ENCODE measurements around the gene APCDD1. TPM values are rescaled to one million over a fixed set of nuclear protein-coding genes. Genes with fewer than 3 reads are reported as not detected.

The APCDD1 gene
- total and polyA plus RNA-seq, 2 of the 13 experiments (the other 11 are each of a cell fraction or from before 2014, with no cell fraction given) = 2.1 to 8.6 TPM

- TF ChIP-seq ZNF503 (CRISPR knock-in tag; IDR thresholded peaks at IDR 0.05) = no peak
These were observed 2.3 kb downstream of the APCDD1 start (continued) for GRCh38 chr18:10456718-10457117.

GRCh38 chr18:10457128-10457527, 2.7 kb downstream of the APCDD1 start:
- Histone ChIP-seq H3K36me3 (replicated peaks in 1 of 2; ENCODE audit: control insufficient read depth in 1 of 2, insufficient read depth in 2 of 2, low read length in 2 of 2) (no peaks in the 10 kb centered on the region), H4K20me1 (ENCODE audit: insufficient read depth, low read length) (no peaks in the 10 kb centered on the region), H3K4me1 (ENCODE audit: insufficient read depth, low read length) (peaks cover 45% of the 10 kb centered on the region), H3K4me3 (replicated peaks in 1 of 3; ENCODE audit: insufficient read depth in 1 of 3, low read depth in 2 of 3, low read length in 3 of 3) (no peak overlapping the region), H3K9ac (ENCODE audit: insufficient read depth, low read depth, low read length) (no peak overlapping the region), H3K4me2 (ENCODE audit: low read depth, low read length) (peak overlapping the region; percentile 91; the same call in 1 of the 2 replicates), H3K9me3 (ENCODE audit: low read length) (no peaks in the 10 kb centered on the region), H3K79me2 (ENCODE audit: insufficient read depth, low read length) (no peaks in the 10 kb centered on the region), H3K27me3 (ENCODE audit: control insufficient read depth in 1 of 2, insufficient read depth in 2 of 2, low read length in 2 of 2) (peaks cover 2 to 27% of the 10 kb centered on the region in 2 experiments; a peak in 3 of 5 replicates), H2AFZ (ENCODE audit: low read length) (no peak overlapping the region), H3K27ac (ENCODE audit: extremely low read length, insufficient read depth, low read length) (no peak overlapping the region)
- intact Hi-C loops (cut with micrococcal nuclease; ENCODE audit: unreplicated experiment) (no loop called here), in situ Hi-C loops (cut with HindIII; ENCODE audit: extremely low pct_ligation_motif_present, low pct_unique_long_range_greater_than_20kb) (no loop called here)
- ATAC-seq (no peak), DNase-seq (ENCODE audit: low spot score) (no peak), FAIRE-seq (no peak)
- BruUV-seq (replicated peaks) = no TSS peak
- CTCF ChIA-PET (ENCODE audit: low intra/inter-chr PET ratio, low total read pairs) = no interaction called here
- TF ChIP-seq ZNF326 (CRISPR knock-in tag; IDR thresholded peaks at IDR 0.05; ENCODE audit: borderline replicate concordance) = no peak
- no peak for TF ChIP-seq NCOA2 (CRISPR knock-in tag; IDR thresholded peaks at IDR 0.05)
- no peak for TF ChIP-seq ZNF136 (CRISPR knock-in tag; IDR thresholded peaks at IDR 0.05; ENCODE audit: low read depth)
- POLR2A ChIA-PET = no interaction called here
- 95% methylated on average over 2 of the region's 2 CpGs for WGBS (ENCODE audit: low lambda C conversion rate)

GRCh38 chr18:10457767-10458166, 3.3 kb downstream of the APCDD1 start:
- 70% methylated on average over 2 of the region's 2 CpGs for WGBS (ENCODE audit: low lambda C conversion rate)
- FAIRE-seq (no peak), ATAC-seq (no peak), DNase-seq (ENCODE audit: low spot score) (no peak)
- no peak overlapping the region for H3K4me2 ChIP-seq (ENCODE audit: low read depth, low read length)
- no peaks in the 10 kb centered on the region for H3K9me3 ChIP-seq (ENCODE audit: low read length)
- intact Hi-C loops (cut with micrococcal nuclease; ENCODE audit: unreplicated experiment) = no loop called here
- H3K79me2 ChIP-seq (ENCODE audit: insufficient read depth, low read length) = no peaks in the 10 kb centered on the region
- no peaks in the 10 kb centered on the region for H3K36me3 ChIP-seq (replicated peaks in 1 of 2; ENCODE audit: control insufficient read depth in 1 of 2, insufficient read depth in 2 of 2, low read length in 2 of 2)
- H3K4me1 ChIP-seq (ENCODE audit: insufficient read depth, low read length) = peaks cover 48% of the 10 kb centered on the region
- ChIA-PET POLR2A (no interaction called here), CTCF (ENCODE audit: low intra/inter-chr PET ratio, low total read pairs) (no interaction called here)
- in situ Hi-C loops (cut with HindIII; ENCODE audit: extremely low pct_ligation_motif_present, low pct_unique_long_range_greater_than_20kb) = no loop called here
- H3K27ac ChIP-seq (ENCODE audit: extremely low read length, insufficient read depth, low read length) = no peak overlapping the region
- no peaks in the 10 kb centered on the region for H4K20me1 ChIP-seq (ENCODE audit: insufficient read depth, low read length)
- no TSS peak for BruUV-seq (replicated peaks)
- peaks cover 2 to 27% of the 10 kb centered on the region in 2 experiments; a peak in 3 of 5 replicates for H3K27me3 ChIP-seq (ENCODE audit: control insufficient read depth in 1 of 2, insufficient read depth in 2 of 2, low read length in 2 of 2)
- H2AFZ ChIP-seq (ENCODE audit: low read length) = no peak overlapping the region
- no peak overlapping the region for H3K4me3 ChIP-seq (replicated peaks in 1 of 3; ENCODE audit: insufficient read depth in 1 of 3, low read depth in 2 of 3, low read length in 3 of 3)
- no peak overlapping the region for H3K9ac ChIP-seq (ENCODE audit: insufficient read depth, low read depth, low read length)
- TF ChIP-seq ZNF562 (CRISPR knock-in tag; IDR thresholded peaks at IDR 0.05; ENCODE audit: borderline replicate concordance) = no peak
- no peak for TF ChIP-seq BCLAF1 (IDR thresholded peaks at IDR 0.05)
- no peak for TF ChIP-seq ZNF619 (CRISPR knock-in tag; IDR thresholded peaks at IDR 0.05)
- TF ChIP-seq ZNF883 (CRISPR knock-in tag; IDR thresholded peaks at IDR 0.05; ENCODE audit: not compliant biosample characterization) = no peak
- no peak for TF ChIP-seq RBM22 (optimal IDR thresholded peaks at IDR 0.05; ENCODE audit: low read length)
- no peak for TF ChIP-seq TSC22D2 (CRISPR knock-in tag; IDR thresholded peaks at IDR 0.05; ENCODE audit: borderline replicate concordance)
- TF ChIP-seq CHD4 (IDR thresholded peaks at IDR 0.05; ENCODE audit: borderline replicate concordance, low read length) = no peak
- TF ChIP-seq CCDC6 (CRISPR knock-in tag; IDR thresholded peaks at IDR 0.05) = no peak
- TF ChIP-seq PRMT3 (CRISPR knock-in tag; IDR thresholded peaks at IDR 0.05; ENCODE audit: borderline replicate concordance, low read depth) = no peak
- no peak for TF ChIP-seq NFKB2 (CRISPR knock-in tag; IDR thresholded peaks at IDR 0.05; ENCODE audit: borderline replicate concordance)

All from HepG2 (cell line).